Motor neuron (in vitro differentiated cells): ENCODE results near the gene ZC3H7B. TPM values are rescaled to one million over a fixed set of nuclear protein-coding genes. Genes with fewer than 3 reads are reported as not detected.

ENCODE experiments used
- ATAC-seq, 8 experiments: fragments of 200-7000 bp; cut with Tn5 transposase; replicated peaks in 6 of 8; 2 replicates each; pipeline ENCODE4 v1.8.0; 2021; ENCODE audit warnings: mild to moderate bottlenecking in 8 of 8, moderate library complexity in 8 of 8
- H3K27ac ChIP-seq, 2 donors: fragments of 250-450 bp; sonication (Bioruptor Pico); 2 replicates each; pipeline ENCODE4 v1.9.0; 2021; ENCODE audit warnings: antibody characterized with exemption in 2 of 2, mild to moderate bottlenecking in 2 of 2, moderate library complexity in 1 of 2
- H3K4me1 ChIP-seq, 2 donors: fragments of 250-450 bp; sonication (Bioruptor Pico); replicated peaks in 1 of 2; 2 replicates each; pipeline ENCODE4 v1.6.1; 2021; ENCODE audit warnings: antibody characterized with exemption in 2 of 2, mild to moderate bottlenecking in 2 of 2, moderate library complexity in 1 of 2
- H3K4me3 ChIP-seq, 5 donors: fragments of 250-450 bp; sonication (Bioruptor Pico); 2 replicates each; pipeline ENCODE4 v1.9.0; 2021; ENCODE audit warnings: antibody characterized with exemption in 5 of 5, mild to moderate bottlenecking in 5 of 5, moderate library complexity in 4 of 5
- WGBS, 10 experiments: fragments of 450-650 bp; shearing (Covaris generic); methylation state at CpG; one replicate each; pipeline ENCODE4 v1.0.0; 2022; 5-methylcytosine and 5-hydroxymethylcytosine counted together
- in situ Hi-C, 9 experiments: fragments of 400-800 bp; cut with MboI; loops; one replicate each; pipeline ENCODE4 v1.15.0; 2021; ENCODE audit warnings: low sequenced_read_pairs in 9 of 9, low pct_unique_long_range_greater_than_20kb in 2 of 9; ENCODE audit not compliant: unreplicated experiment in 9 of 9
- total RNA-seq, 8 experiments: library from RNA; unstranded; fragments of 300-600 nt; gene quantifications; 2 replicates each; pipeline versions ENCODE4 v1.2.3 to v1.2.4, GENCODE V29; 2022

ZC3H7B gene
- total RNA-seq, 8 experiments from 2014 or later = 28.9 to 83.0 (median 42.2) TPM

GRCh38 chr22:41355895-41356294, 54.6 kb downstream of the ZC3H7B start:
- ATAC-seq = no peak
- in situ Hi-C loops = no loop called here

GRCh38 chr22:41356430-41357028, 55.2 kb downstream of the ZC3H7B start:
- no peak for ATAC-seq
- in situ Hi-C loops = no loop called here
- no CpG with 5 or more reads among the region's 25 CpGs for WGBS, 10 experiments
- Histone ChIP-seq H3K4me1 (peaks cover 0 to 3% of the 10 kb centered on the region in 2 donors), H3K27ac (no peak overlapping the region), H3K4me3 (no peak overlapping the region)

More at GRCh38 chr22:41355895-41356294, 54.6 kb downstream of the ZC3H7B start:
- Histone ChIP-seq H3K27ac (no peak overlapping the region), H3K4me3 (no peak overlapping the region), H3K4me1 (peaks cover 0 to 3% of the 10 kb centered on the region in 2 donors)
- WGBS, 10 experiments = 95 to 100% methylated on average over 3 to 4 of the region's 17 CpGs; no CpG with 5 or more reads in 8 of the 10 experiments

GRCh38 chr22:41357191-41357590, 55.9 kb downstream of the ZC3H7B start:
- Histone ChIP-seq H3K4me3 (no peak overlapping the region), H3K27ac (no peak overlapping the region), H3K4me1 (peaks cover 0 to 3% of the 10 kb centered on the region in 2 donors)
- ATAC-seq = no peak
- WGBS, 10 experiments = 95% methylated on average over 6 of the region's 16 CpGs; no CpG with 5 or more reads in 9 of the 10 experiments
- in situ Hi-C loops = no loop called here

- WGBS, 10 experiments = 88 to 100% methylated on average over 1 to 3 of the region's 17 CpGs; no CpG with 5 or more reads in 8 of the 10 experiments
- no peak for ATAC-seq
- Histone ChIP-seq H3K27ac (no peak overlapping the region), H3K4me1 (peaks cover 0 to 3% of the 10 kb centered on the region in 2 donors), H3K4me3 (no peak overlapping the region)
- in situ Hi-C loops = no loop called here
Observed at GRCh38 chr22:41358927-41359326, 57.6 kb downstream of the ZC3H7B start.

- no peak overlapping the region for H3K27ac ChIP-seq
- H3K4me1 ChIP-seq = peaks cover 0 to 3% of the 10 kb centered on the region in 2 donors
- no peak for ATAC-seq
- in situ Hi-C loops = no loop called here
- H3K4me3 ChIP-seq = no peak overlapping the region
- 41 to 95% (median 68%) methylated on average over 1 to 4 of the region's 4 CpGs; no CpG with 5 or more reads in 5 of the 10 experiments for WGBS, 10 experiments
Observed at GRCh38 chr22:41359376-41359775, 58.1 kb downstream of the ZC3H7B start.

- WGBS, 10 experiments = 33 to 100% (median 60%) methylated on average over 1 to 6 of the region's 11 CpGs; no CpG with 5 or more reads in 3 of the 10 experiments
- H3K4me1 ChIP-seq = peaks cover 0 to 7% of the 10 kb centered on the region in 2 donors
Observed at GRCh38 chr22:41360126-41360525, 58.8 kb downstream of the ZC3H7B start.

GRCh38 chr22:41361716-41362310, 60.5 kb downstream of the ZC3H7B start:
- no peak overlapping the region for H3K4me3 ChIP-seq
- peaks cover 0 to 9% of the 10 kb centered on the region in 2 donors for H3K4me1 ChIP-seq
- no peak for ATAC-seq
- 70 to 100% (median 93%) methylated on average over 1 to 12 of the region's 13 CpGs for WGBS, 10 experiments
- in situ Hi-C loops = no loop called here
- H3K27ac ChIP-seq = no peak overlapping the region

More at GRCh38 chr22:41360126-41360525, 58.8 kb downstream of the ZC3H7B start:
- Histone ChIP-seq H3K27ac (no peak overlapping the region), H3K4me3 (no peak overlapping the region)
- in situ Hi-C loops = no loop called here
- peak in 3 of 8 experiments; percentile 15 to 49 (median 21) for ATAC-seq

GRCh38 chr22:41362615-41363014, 61.3 kb downstream of the ZC3H7B start:
- ATAC-seq = no peak
- H3K27ac ChIP-seq = no peak overlapping the region
- 62 to 100% (median 89%) methylated on average over 1 to 4 of the region's 5 CpGs; no CpG with 5 or more reads in 2 of the 10 experiments for WGBS, 10 experiments
- in situ Hi-C loops = no loop called here
- H3K4me1 ChIP-seq = peaks cover 2 to 15% of the 10 kb centered on the region in 2 donors
- no peak overlapping the region for H3K4me3 ChIP-seq

GRCh38 chr22:41364233-41364632, 62.9 kb downstream of the ZC3H7B start:
- in situ Hi-C loops = no loop called here
- no peak for ATAC-seq
- WGBS, 10 experiments = 95 to 100% (median 96%) methylated on average over 2 to 4 of the region's 6 CpGs; no CpG with 5 or more reads in 7 of the 10 experiments
- Histone ChIP-seq H3K4me3 (no peak overlapping the region), H3K4me1 (peaks cover 8 to 21% of the 10 kb centered on the region in 2 donors), H3K27ac (no peak overlapping the region)

- H3K27ac ChIP-seq = no peak overlapping the region
- H3K4me3 ChIP-seq = no peak overlapping the region
- H3K4me1 ChIP-seq = peaks cover 8 to 21% of the 10 kb centered on the region in 2 donors
- in situ Hi-C loops = no loop called here
- no peak for ATAC-seq
- 0 to 96% (median 52%) methylated on average over 1 to 6 of the region's 8 CpGs; no CpG with 5 or more reads in 2 of the 10 experiments for WGBS, 10 experiments
Observed at GRCh38 chr22:41364955-41365354, 63.6 kb downstream of the ZC3H7B start.

- no peak overlapping the region for H3K4me3 ChIP-seq
- peaks cover 8 to 21% of the 10 kb centered on the region in 2 donors for H3K4me1 ChIP-seq
- 0 to 96% (median 82%) methylated on average over 1 to 4 of the region's 5 CpGs for WGBS, 10 experiments
- ATAC-seq = no peak
- H3K27ac ChIP-seq = no peak overlapping the region
- in situ Hi-C loops = no loop called here
Observed at GRCh38 chr22:41365425-41365824, 64.1 kb downstream of the ZC3H7B start.

- 0 to 97% (median 82%) methylated on average over 2 to 17 of the region's 17 CpGs; no CpG with 5 or more reads in 2 of the 10 experiments for WGBS, 10 experiments
Observed at GRCh38 chr22:41366323-41367029, 65.2 kb downstream of the ZC3H7B start.

GRCh38 chr22:41367039-41367679, 65.8 kb downstream of the ZC3H7B start:
- peaks cover 8 to 23% of the 10 kb centered on the region in 2 donors for H3K4me1 ChIP-seq
- ATAC-seq = peak; percentile 92 to 97 (median 94)
- in situ Hi-C loops = no loop called here
- 0 to 54% (median 40%) methylated on average over 1 to 6 of the region's 21 CpGs; no CpG with 5 or more reads in 7 of the 10 experiments for WGBS, 10 experiments
- H3K4me3 ChIP-seq = no peak overlapping the region
- H3K27ac ChIP-seq = no peak overlapping the region

More at GRCh38 chr22:41366323-41367029, 65.2 kb downstream of the ZC3H7B start:
- no peak overlapping the region for H3K27ac ChIP-seq
- H3K4me1 ChIP-seq = peaks cover 8 to 22% of the 10 kb centered on the region in 2 donors
- in situ Hi-C loops = no loop called here
- H3K4me3 ChIP-seq = no peak overlapping the region
- peak in 3 of 8 experiments; percentile 5 to 50 (median 12) for ATAC-seq
